NOMO-1 treated with dmso at 0.1 percent for 144 hours (cell line): ENCODE data around the gene MAN2A2.

Experiments used
- DNase-seq: peaks from one replicate; lab custom pipeline; 2025; ENCODE audit not compliant: unreplicated experiment; lab: John Stamatoyannopoulos, UW

The MAN2A2 gene

GRCh38 chr15:90938261-90938660 is 35.2 kb downstream of the MAN2A2 start:
- no peak for DNase-seq

GRCh38 chr15:90939756-90940155 is 36.7 kb downstream of the MAN2A2 start:
- DNase-seq: no peak

GRCh38 chr15:90941038-90941437 is 37.9 kb downstream of the MAN2A2 start:
- DNase-seq: no peak

DNA sequence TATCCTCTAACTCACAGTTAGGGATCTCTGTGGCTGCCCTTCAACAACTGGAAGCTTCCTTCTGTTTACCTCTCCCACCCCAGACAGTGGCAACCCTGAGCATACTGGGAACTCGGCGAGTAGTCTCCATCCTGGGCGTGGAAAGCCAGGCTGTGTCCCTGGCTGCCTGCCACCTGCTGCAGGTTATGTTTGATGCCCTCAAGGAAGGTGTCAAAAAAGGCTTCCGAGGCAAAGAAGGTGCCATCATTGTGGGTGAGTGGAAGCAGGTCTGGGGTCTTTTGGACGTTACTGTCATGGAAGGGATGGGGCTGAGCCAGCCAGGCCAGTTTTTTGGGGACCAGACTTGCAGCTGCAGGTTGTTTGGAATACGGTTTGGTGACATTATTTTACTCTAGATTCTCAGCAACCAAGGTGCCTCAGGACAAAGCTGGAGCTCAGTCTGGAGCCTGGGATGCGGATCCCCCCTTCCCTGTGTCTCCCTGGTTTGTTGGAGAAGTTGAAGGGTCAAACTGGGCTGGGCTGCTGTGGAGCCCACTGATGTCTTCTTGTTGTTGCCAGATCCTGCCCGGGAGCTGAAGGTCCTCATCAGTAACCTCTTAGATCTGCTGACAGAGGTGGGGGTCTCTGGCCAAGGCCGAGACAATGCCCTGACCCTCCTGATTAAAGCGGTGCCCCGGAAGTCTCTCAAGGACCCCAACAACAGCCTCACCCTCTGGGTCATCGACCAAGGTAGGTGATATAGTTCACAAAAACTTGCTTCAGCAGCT is 39.4 kb downstream of the MAN2A2 start:
- no peak for DNase-seq

GRCh38 chr15:90945091-90945490 is 42.0 kb downstream of the MAN2A2 start:
- DNase-seq: no peak

DNA sequence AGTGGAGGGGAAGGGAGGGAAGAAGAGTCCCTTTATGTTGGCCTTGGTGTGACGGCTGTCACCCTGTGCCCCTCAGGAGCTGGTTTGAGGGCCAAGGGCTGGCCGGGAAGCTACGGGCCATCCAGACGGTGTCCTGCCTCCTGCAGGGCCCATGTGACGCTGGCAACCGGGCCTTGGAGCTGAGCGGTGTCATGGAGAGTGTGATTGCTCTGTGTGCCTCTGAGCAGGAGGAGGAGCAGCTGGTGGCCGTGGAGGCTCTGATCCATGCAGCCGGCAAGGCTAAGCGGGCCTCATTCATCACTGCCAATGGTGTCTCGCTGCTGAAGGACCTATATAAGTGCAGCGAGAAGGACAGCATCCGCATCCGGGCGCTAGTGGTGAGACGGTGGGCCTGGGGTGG is 43.4 kb downstream of the MAN2A2 start:
- DNase-seq: no peak

- DNase-seq: no peak
These were observed 44.0 kb downstream of the MAN2A2 start for GRCh38 chr15:90946941-90947576.

DNA sequence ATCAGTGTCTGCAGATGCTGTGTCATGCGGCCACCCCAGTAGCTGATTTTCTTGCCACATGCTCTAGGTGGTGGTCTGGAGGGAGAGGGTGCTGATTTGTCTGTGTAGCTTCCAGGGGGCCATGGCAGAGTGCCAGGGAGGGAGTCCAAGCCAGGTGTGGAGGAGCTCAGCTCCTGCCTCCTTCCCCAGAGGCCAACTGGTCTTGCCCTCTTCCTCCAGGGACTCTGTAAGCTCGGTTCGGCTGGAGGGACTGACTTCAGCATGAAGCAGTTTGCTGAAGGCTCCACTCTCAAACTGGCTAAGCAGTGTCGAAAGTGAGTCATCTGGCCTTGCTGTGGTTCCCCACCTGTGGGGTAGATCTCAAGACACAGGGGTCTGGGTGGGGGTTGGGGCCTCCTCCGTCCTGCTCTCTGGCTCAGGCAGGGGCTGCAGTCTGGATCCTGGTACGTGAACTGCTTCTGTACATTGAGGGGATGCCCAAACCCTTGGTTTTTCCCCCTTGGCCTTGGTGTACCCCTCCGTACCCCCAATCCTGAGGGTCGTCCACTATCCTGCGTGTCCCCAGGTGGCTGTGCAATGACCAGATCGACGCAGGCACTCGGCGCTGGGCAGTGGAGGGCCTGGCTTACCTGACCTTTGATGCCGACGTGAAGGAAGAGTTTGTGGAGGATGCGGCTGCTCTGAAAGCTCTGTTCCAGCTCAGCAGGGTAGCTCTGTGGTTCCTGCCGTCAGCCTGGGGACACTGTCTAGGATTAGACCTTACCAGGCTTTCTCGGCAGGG is 44.7 kb downstream of the MAN2A2 start:
- DNase-seq: no peak

DNA sequence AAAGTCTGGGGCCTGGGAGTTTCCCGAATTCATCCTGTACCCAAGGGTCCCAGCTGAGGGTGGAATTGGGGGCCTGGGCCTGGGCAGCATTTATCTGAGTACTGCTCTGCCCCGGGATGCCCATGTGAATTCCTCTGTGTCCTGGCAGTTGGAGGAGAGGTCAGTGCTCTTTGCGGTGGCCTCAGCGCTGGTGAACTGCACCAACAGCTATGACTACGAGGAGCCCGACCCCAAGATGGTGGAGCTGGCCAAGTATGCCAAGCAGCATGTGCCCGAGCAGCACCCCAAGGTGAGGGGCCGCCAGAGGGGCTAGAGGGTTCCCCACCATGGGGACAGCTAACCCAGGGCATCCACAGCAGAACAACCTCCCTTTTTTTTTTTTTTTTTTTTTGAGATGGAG is 45.4 kb downstream of the MAN2A2 start:
- DNase-seq: no peak

GRCh38 chr15:90949979-90950675 is 47.0 kb downstream of the MAN2A2 start:
- DNase-seq: no peak

DNA sequence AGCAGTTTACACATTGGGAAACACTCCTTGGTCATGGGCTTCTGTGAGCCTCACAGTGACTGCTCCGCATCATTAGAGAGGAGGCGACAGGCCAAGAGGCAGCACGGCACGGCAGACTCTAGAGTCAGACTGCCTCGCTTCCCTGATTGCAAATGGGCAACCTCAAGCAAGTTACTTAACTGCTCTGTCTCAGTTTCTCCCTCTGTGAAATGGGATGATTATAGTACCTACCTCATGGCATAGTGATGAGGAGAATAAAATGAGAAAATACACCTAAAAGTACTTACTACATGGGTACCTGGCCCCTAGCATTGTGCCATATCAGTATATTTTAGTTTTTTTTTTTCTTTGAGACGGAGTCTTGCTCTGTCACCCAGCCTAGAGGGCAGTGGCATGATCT is 47.6 kb downstream of the MAN2A2 start:
- no peak for DNase-seq

- DNase-seq: no peak
These were observed 50.0 kb downstream of the MAN2A2 start for GRCh38 chr15:90952901-90953677.

DNA sequence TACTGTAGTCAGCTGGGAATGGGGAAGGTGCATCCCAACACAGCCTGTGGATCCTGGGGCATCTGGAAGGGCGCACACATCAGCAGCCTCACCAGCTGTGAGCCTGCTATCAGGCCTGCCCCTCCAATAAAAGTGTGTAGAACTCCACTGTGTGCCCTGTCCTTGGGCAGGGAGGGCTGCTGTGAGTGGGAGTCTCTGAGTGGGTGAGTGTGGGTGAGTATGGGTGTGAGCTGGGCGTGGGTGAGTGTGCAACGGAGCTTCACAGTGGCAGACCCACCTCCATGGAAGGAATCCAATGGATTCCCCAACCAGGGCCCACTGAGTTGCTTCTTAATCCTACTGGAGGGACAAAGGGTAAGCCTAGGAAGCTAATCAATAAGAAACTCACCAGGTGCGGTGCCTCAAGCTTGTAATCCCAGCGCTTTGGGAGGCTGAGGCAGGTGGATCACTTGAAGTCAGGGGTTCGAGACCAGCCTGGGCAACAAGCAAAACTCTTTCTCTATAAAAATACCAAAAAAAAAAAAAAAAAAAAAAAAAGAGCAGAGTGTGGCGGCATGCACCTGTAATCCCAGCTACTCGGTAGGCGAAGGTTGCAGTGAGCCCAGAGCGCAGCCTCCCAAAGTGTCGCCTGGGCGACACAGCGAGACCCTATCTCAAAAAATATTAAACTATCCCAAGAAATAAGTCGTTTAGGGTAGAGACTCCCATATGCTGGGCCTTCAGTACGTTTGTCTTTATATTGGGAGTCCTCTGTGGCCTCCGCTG is 51.0 kb downstream of the MAN2A2 start:
- no peak for DNase-seq

- peak; percentile 95 for DNase-seq
These were observed 51.9 kb downstream of the MAN2A2 start, which contains the start of gene RCCD1 for GRCh38 chr15:90954712-90955623. Gene RCCD1 (plus strand): TSS chr15:90954884. CDS start chr15:90956735, 1,851 bp downstream.

GRCh38 chr15:90955624-90956273 is 52.6 kb downstream of the MAN2A2 start:
- peak; percentile 3 for DNase-seq

DNA sequence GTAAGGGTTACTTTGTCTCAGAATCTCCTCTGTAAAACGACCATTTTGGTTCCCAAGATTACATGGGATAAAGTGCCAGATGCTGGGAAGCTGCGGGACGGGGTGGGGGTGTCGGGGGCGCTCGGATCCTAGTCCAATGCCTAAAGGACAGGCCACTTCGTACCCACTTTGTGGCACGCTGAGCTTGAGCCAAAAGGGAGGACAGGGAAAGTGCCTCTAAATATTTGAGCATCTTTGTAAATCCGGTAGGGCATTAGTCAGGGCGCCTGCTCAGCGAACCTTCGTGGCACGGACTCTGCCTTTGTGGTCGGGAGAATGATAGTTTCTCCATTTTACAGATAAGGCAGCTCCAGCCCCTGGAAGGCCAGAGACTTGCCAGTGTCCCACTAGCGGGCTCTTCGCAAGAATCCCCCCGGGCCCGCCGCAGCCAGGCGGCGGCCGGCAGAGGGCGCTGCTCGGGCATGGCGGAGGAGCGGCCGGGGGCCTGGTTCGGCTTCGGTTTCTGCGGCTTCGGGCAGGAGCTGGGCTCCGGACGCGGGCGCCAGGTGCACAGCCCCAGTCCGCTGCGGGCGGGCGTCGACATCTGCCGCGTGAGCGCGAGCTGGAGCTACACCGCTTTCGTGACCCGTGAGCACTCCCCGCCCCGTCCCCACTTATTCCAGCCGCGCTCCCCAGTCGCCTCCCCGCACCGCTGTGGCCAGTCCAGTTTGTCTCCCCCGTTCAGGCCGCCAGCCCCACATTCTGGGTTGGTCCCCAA is 53.4 kb downstream of the MAN2A2 start:
- peak; percentile 37 for DNase-seq

- DNase-seq: no peak
These were observed 54.1 kb downstream of the MAN2A2 start for GRCh38 chr15:90957031-90957790.
